ENCODE measurements around the gene SSUH2.
"Not testable (repeated sequence)": the region's sequence is repeated elsewhere in the genome, so short reads cannot be mapped to it uniquely, and the experiment has no call there.

Gene SSUH2

GRCh38 chr3:8595695-8596115, 48.9 kb downstream of the SSUH2 start:
- Mint-ChIP-seq H3K4me1 (no peaks in the 10 kb centered on the region), H3K27ac (ENCODE audit: low read depth) (no peak overlapping the region), H3K36me3 (ENCODE audit: insufficient read depth) (no peaks in the 10 kb centered on the region), H3K9me3 (no peaks in the 10 kb centered on the region), H3K4me3 (no peak overlapping the region), H3K27me3 (peaks cover 11% of the 10 kb centered on the region)
- DNase-seq (ENCODE audit: low spot score in 2 of 2) (no peak), ATAC-seq (replicated peaks; ENCODE audit: extremely low read depth, poor library complexity, severe bottlenecking) (no peak)

- DNase-seq (ENCODE audit: low spot score in 2 of 2) (no peak), ATAC-seq (replicated peaks; ENCODE audit: extremely low read depth, poor library complexity, severe bottlenecking) (no peak)
- no peak overlapping the region for H3K4me3 Mint-ChIP-seq
- no peaks in the 10 kb centered on the region for H3K4me1 Mint-ChIP-seq
- no peaks in the 10 kb centered on the region for H3K36me3 Mint-ChIP-seq (ENCODE audit: insufficient read depth)
- peaks cover 11% of the 10 kb centered on the region for H3K27me3 Mint-ChIP-seq
- no peak overlapping the region for H3K27ac Mint-ChIP-seq (ENCODE audit: low read depth)
- no peaks in the 10 kb centered on the region for H3K9me3 Mint-ChIP-seq
Measured at GRCh38 chr3:8595252-8595651, 49.3 kb downstream of the SSUH2 start.

DNA sequence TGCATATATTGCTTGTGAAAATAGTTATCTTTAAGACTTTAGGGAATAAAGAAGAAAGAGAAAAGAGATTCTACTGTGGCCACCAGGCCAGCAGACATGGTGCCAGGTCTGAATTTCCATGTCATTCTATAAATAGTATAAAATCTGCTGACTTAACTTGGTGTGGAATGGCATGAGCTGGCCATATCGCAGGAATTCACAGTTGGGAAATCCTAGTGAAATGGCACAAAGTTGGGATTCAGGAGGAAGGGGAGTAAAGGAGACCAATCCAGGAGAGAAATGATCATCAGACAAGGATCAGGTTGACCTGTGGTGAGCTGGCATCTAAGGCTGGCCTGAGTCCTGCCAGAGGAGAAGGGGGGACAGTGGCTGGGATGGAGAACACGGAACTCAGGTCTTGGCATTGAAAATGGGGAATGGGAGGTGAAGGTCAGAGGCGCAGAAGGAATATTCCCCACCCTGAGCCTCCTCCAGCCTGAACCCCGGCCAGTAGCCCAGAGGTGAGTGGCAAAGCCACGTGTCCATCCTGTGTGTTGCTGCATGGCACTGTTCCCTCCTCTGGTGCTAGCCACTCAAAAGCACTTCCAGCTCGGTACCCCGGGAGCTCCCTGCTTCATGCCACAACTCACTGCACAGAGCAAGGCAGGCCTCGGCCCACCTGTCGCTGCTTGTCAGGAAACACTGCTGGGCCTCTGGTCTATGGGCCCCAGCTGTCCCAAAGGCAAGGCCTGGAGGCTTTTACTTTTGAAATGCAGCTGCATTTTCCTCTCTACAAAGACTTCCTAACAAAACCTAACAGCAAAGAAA, 51.4 kb downstream of the SSUH2 start:
- H3K27ac Mint-ChIP-seq (ENCODE audit: low read depth) = no peak overlapping the region
- no peak overlapping the region for H3K4me3 Mint-ChIP-seq
- DNase-seq (ENCODE audit: low spot score in 2 of 2) = no peak
- no peaks in the 10 kb centered on the region for H3K4me1 Mint-ChIP-seq
- H3K36me3 Mint-ChIP-seq (ENCODE audit: insufficient read depth) = no peaks in the 10 kb centered on the region
- no peaks in the 10 kb centered on the region for H3K9me3 Mint-ChIP-seq
- H3K27me3 Mint-ChIP-seq = peaks cover 11% of the 10 kb centered on the region
- no peak for ATAC-seq (replicated peaks; ENCODE audit: extremely low read depth, poor library complexity, severe bottlenecking)

- Mint-ChIP-seq H3K4me3 (no peak overlapping the region), H3K36me3 (ENCODE audit: insufficient read depth) (no peaks in the 10 kb centered on the region), H3K27ac (ENCODE audit: low read depth) (no peak overlapping the region), H3K9me3 (no peaks in the 10 kb centered on the region), H3K4me1 (no peaks in the 10 kb centered on the region), H3K27me3 (peaks cover 10% of the 10 kb centered on the region)
- no peak for ATAC-seq (replicated peaks; ENCODE audit: extremely low read depth, poor library complexity, severe bottlenecking)
- no peak for DNase-seq (ENCODE audit: low spot score in 2 of 2)
Measured at GRCh38 chr3:8589880-8590556, 54.6 kb downstream of the SSUH2 start.

DNA sequence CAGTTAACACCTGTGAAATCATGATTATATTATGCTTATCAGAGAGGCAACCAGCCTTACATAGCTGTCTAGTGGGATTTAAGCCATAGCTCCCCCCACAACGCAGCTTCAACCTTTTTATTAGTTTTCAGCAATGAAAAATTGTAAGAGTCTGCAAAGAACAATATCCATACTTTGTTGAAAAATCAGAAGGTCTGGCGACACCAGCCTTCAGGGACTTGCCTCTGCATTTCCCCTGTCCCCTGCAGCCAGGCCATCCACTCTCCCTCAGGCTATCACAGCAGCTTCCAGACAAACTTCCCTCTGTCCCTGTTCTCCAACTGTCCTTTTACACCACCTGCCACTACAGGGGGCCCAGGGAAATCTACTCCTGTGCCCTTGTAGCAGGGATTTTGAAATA, 59.9 kb downstream of the SSUH2 start:
- H3K27me3 Mint-ChIP-seq = peaks cover 10% of the 10 kb centered on the region
- H3K27ac Mint-ChIP-seq (ENCODE audit: low read depth) = no peak overlapping the region
- no peak overlapping the region for H3K4me3 Mint-ChIP-seq
- DNase-seq (ENCODE audit: low spot score in 2 of 2) (no peak), ATAC-seq (replicated peaks; ENCODE audit: extremely low read depth, poor library complexity, severe bottlenecking) (no peak)
- H3K4me1 Mint-ChIP-seq = no peaks in the 10 kb centered on the region
- H3K36me3 Mint-ChIP-seq (ENCODE audit: insufficient read depth) = peaks cover 2% of the 10 kb centered on the region
- no peaks in the 10 kb centered on the region for H3K9me3 Mint-ChIP-seq

- Mint-ChIP-seq H3K4me3 (no peak overlapping the region), H3K9me3 (no peaks in the 10 kb centered on the region), H3K27ac (ENCODE audit: low read depth) (no peak overlapping the region), H3K27me3 (peaks cover 10% of the 10 kb centered on the region), H3K4me1 (no peaks in the 10 kb centered on the region), H3K36me3 (ENCODE audit: insufficient read depth) (peaks cover 2% of the 10 kb centered on the region)
- ATAC-seq (replicated peaks; ENCODE audit: extremely low read depth, poor library complexity, severe bottlenecking) = no peak
- no peak for DNase-seq (ENCODE audit: low spot score in 2 of 2)
Measured at GRCh38 chr3:8581806-8582445, 62.7 kb downstream of the SSUH2 start.

DNA sequence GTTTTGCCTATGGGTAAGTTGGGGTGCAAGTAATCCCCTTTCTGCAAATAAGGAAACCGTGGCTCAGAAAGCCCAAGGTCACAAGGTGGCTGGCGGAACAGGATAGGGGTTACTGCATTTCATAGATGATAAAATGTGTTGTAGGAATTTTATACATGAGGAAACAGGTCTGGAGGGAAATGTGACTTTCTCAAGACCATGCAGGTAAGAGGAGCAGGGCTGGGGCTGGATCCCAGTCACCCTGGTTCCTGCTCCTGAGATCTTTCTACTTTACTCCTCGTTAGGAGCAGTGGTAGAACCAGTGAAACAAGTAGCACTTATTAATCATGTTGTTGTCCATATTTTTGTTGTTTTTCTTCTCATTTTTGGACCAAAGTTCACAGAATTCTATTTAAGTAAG, 63.2 kb downstream of the SSUH2 start:
- H3K4me1 Mint-ChIP-seq = no peaks in the 10 kb centered on the region
- H3K36me3 Mint-ChIP-seq (ENCODE audit: insufficient read depth) = peaks cover 2% of the 10 kb centered on the region

GRCh38 chr3:8580434-8580833, 64.2 kb downstream of the SSUH2 start:
- H3K27ac Mint-ChIP-seq (ENCODE audit: low read depth); H3K4me3 Mint-ChIP-seq; DNase-seq (ENCODE audit: low spot score in 2 of 2); H3K9me3 Mint-ChIP-seq; H3K27me3 Mint-ChIP-seq; ATAC-seq (replicated peaks; ENCODE audit: extremely low read depth, poor library complexity, severe bottlenecking); H3K4me1 Mint-ChIP-seq; H3K36me3 Mint-ChIP-seq (ENCODE audit: insufficient read depth): not testable (repeated sequence)

More for the DNA sequence above, 63.2 kb downstream of the SSUH2 start:
- H3K27me3 Mint-ChIP-seq = peaks cover 5% of the 10 kb centered on the region
- ATAC-seq (replicated peaks; ENCODE audit: extremely low read depth, poor library complexity, severe bottlenecking) = no peak
- H3K4me3 Mint-ChIP-seq = no peak overlapping the region
- H3K9me3 Mint-ChIP-seq = no peaks in the 10 kb centered on the region
- no peak overlapping the region for H3K27ac Mint-ChIP-seq (ENCODE audit: low read depth)
- DNase-seq (ENCODE audit: low spot score in 2 of 2) = no peak

- H3K27ac Mint-ChIP-seq (ENCODE audit: low read depth) = no peak overlapping the region
- H3K9me3 Mint-ChIP-seq = no peaks in the 10 kb centered on the region
- H3K27me3 Mint-ChIP-seq = no peaks in the 10 kb centered on the region
- DNase-seq (ENCODE audit: low spot score in 2 of 2) = no peak
- no peak for ATAC-seq (replicated peaks; ENCODE audit: extremely low read depth, poor library complexity, severe bottlenecking)
- H3K4me3 Mint-ChIP-seq = no peak overlapping the region
- H3K36me3 Mint-ChIP-seq (ENCODE audit: insufficient read depth) = peaks cover 2% of the 10 kb centered on the region
- H3K4me1 Mint-ChIP-seq = no peaks in the 10 kb centered on the region
Measured at GRCh38 chr3:8579943-8580342, 64.7 kb downstream of the SSUH2 start.

- no peaks in the 10 kb centered on the region for H3K9me3 Mint-ChIP-seq
- no peak overlapping the region for H3K27ac Mint-ChIP-seq (ENCODE audit: low read depth)
- no peaks in the 10 kb centered on the region for H3K27me3 Mint-ChIP-seq
- no peaks in the 10 kb centered on the region for H3K4me1 Mint-ChIP-seq
- peaks cover 2% of the 10 kb centered on the region for H3K36me3 Mint-ChIP-seq (ENCODE audit: insufficient read depth)
- no peak for DNase-seq (ENCODE audit: low spot score in 2 of 2)
- no peak for ATAC-seq (replicated peaks; ENCODE audit: extremely low read depth, poor library complexity, severe bottlenecking)
- H3K4me3 Mint-ChIP-seq = no peak overlapping the region
Measured at GRCh38 chr3:8579096-8579495, 65.5 kb downstream of the SSUH2 start.

DNA sequence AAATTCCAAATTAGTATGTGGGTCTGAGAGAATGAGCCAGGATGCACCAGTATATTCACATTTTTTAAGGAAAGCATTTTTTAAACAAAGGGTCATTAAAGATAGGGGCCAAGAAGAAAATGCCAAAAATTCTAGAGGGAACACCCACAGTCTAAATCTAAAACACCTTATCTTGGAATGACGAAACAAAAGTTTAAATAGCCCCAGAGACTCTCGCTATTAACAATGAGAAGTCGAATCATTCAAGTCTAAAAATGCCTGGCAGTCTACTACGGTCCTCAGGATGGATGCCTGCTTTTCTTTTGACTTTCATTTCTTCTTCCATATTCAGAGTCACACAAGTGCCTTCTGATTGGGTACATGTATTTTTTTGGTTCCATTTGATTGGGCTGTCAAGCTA, 66.3 kb downstream of the SSUH2 start:
- H3K27ac Mint-ChIP-seq (ENCODE audit: low read depth) = no peak overlapping the region
- DNase-seq (ENCODE audit: low spot score in 2 of 2) = no peak
- no peak for ATAC-seq (replicated peaks; ENCODE audit: extremely low read depth, poor library complexity, severe bottlenecking)
- peaks cover 2% of the 10 kb centered on the region for H3K36me3 Mint-ChIP-seq (ENCODE audit: insufficient read depth)
- no peaks in the 10 kb centered on the region for H3K27me3 Mint-ChIP-seq
- no peaks in the 10 kb centered on the region for H3K4me1 Mint-ChIP-seq
- H3K9me3 Mint-ChIP-seq = no peaks in the 10 kb centered on the region
- H3K4me3 Mint-ChIP-seq = no peak overlapping the region

GRCh38 chr3:8576841-8577571, 67.6 kb downstream of the SSUH2 start:
- DNase-seq (ENCODE audit: low spot score in 2 of 2) (no peak), ATAC-seq (replicated peaks; ENCODE audit: extremely low read depth, poor library complexity, severe bottlenecking) (no peak)
- H3K4me3 Mint-ChIP-seq = no peak overlapping the region
- no peaks in the 10 kb centered on the region for H3K27me3 Mint-ChIP-seq
- no peaks in the 10 kb centered on the region for H3K9me3 Mint-ChIP-seq
- H3K27ac Mint-ChIP-seq (ENCODE audit: low read depth) = no peak overlapping the region
- H3K36me3 Mint-ChIP-seq (ENCODE audit: insufficient read depth) = peaks cover 2% of the 10 kb centered on the region
- H3K4me1 Mint-ChIP-seq = no peaks in the 10 kb centered on the region
